Measurements from ENCODE around the gene MAGI2.

DNA sequence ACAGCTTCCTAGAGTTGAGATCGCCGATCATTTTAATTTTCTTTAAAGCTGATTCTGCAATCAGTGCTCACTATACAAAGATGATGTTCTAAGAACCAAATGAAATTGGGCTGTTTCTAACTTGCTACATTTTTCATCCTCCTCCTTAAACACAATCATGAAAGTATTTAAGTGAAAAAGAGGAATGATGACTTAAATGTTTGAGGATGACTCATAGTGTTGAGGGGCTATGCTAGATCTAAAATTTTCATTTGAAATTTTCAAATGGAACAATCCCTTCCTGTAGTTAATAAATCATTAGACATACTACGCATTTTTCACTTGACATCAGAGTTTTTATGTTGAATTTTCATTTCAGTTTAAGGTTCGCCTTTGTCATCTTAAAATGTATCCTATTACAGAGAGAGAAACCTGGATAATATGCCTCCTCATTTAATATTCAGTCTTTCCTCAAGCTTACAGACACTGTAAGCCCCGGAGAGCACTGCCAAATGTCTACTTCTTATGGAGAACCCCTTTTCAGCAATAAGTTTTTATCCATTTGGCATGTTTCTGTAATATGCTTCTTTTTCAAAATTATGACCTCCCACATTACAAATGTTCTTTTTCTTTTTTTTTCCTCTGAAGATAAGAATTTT is 499.6 kb downstream of the MAGI2 start:
- TF ChIP-seq, protein P1, sequence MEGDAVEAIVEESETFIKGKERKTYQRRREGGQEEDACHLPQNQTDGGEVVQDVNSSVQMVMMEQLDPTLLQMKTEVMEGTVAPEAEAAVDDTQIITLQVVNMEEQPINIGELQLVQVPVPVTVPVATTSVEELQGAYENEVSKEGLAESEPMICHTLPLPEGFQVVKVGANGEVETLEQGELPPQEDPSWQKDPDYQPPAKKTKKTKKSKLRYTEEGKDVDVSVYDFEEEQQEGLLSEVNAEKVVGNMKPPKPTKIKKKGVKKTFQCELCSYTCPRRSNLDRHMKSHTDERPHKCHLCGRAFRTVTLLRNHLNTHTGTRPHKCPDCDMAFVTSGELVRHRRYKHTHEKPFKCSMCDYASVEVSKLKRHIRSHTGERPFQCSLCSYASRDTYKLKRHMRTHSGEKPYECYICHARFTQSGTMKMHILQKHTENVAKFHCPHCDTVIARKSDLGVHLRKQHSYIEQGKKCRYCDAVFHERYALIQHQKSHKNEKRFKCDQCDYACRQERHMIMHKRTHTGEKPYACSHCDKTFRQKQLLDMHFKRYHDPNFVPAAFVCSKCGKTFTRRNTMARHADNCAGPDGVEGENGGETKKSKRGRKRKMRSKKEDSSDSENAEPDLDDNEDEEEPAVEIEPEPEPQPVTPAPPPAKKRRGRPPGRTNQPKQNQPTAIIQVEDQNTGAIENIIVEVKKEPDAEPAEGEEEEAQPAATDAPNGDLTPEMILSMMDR (IDR thresholded peaks at IDR 0.05; ENCODE audit: insufficient read depth, low read length, poor library complexity, severe bottlenecking) = no peak
- TF ChIP-seq EZH2phosphoT487 (conservative IDR thresholded peaks at IDR 0.05; ENCODE audit: low read length) = no peak
